ENCODE results near the gene ZSCAN20. TPM values are rescaled to one million over a fixed set of nuclear protein-coding genes. Genes with fewer than 3 reads are reported as not detected.

The ZSCAN20 gene
- total RNA-seq, 2 donors from 2014 or later: 0.65 to 1.8 TPM

GRCh38 chr1:33532936-33533335 is 60.5 kb downstream of the ZSCAN20 start:
- ATAC-seq (no peak), DNase-seq (no peak)
- no peaks in the 10 kb centered on the region for H3K36me3 Mint-ChIP-seq (ENCODE audit: low read depth)
- no peaks in the 10 kb centered on the region for H3K9me3 ChIP-seq (ENCODE audit: control insufficient read depth, low read length, poor library complexity, severe bottlenecking)
- H3K4me3 Mint-ChIP-seq: no peak overlapping the region
- H3K4me1 Mint-ChIP-seq: no peaks in the 10 kb centered on the region
- H3K27me3 Mint-ChIP-seq: peaks cover 48% of the 10 kb centered on the region
- no peak overlapping the region for H3K27ac Mint-ChIP-seq

GRCh38 chr1:33535334-33535733 is 62.9 kb downstream of the ZSCAN20 start:
- ATAC-seq (no peak), DNase-seq (no peak)
- no peak overlapping the region for H3K27ac Mint-ChIP-seq
- no peaks in the 10 kb centered on the region for H3K36me3 Mint-ChIP-seq (ENCODE audit: low read depth)
- H3K4me3 Mint-ChIP-seq: no peak overlapping the region
- H3K4me1 Mint-ChIP-seq: no peaks in the 10 kb centered on the region
- no peaks in the 10 kb centered on the region for H3K9me3 ChIP-seq (ENCODE audit: control insufficient read depth, low read length, poor library complexity, severe bottlenecking)
- H3K27me3 Mint-ChIP-seq: peaks cover 42% of the 10 kb centered on the region

- ATAC-seq (no peak), DNase-seq (no peak)
- no peaks in the 10 kb centered on the region for H3K4me1 Mint-ChIP-seq
- H3K9me3 ChIP-seq (ENCODE audit: control insufficient read depth, low read length, poor library complexity, severe bottlenecking): no peaks in the 10 kb centered on the region
- H3K36me3 Mint-ChIP-seq (ENCODE audit: low read depth): no peaks in the 10 kb centered on the region
- peaks cover 49% of the 10 kb centered on the region for H3K27me3 Mint-ChIP-seq
- no peak overlapping the region for H3K4me3 Mint-ChIP-seq
- H3K27ac Mint-ChIP-seq: no peak overlapping the region
Observed at GRCh38 chr1:33537885-33538284, 65.4 kb downstream of the ZSCAN20 start.

GRCh38 chr1:33541966-33542365 is 69.5 kb downstream of the ZSCAN20 start:
- H3K9me3 ChIP-seq (ENCODE audit: control insufficient read depth, low read length, poor library complexity, severe bottlenecking): no peaks in the 10 kb centered on the region
- H3K4me3 Mint-ChIP-seq: no peak overlapping the region
- H3K27ac Mint-ChIP-seq: no peak overlapping the region
- DNase-seq (no peak), ATAC-seq (no peak)
- peaks cover 38% of the 10 kb centered on the region for H3K27me3 Mint-ChIP-seq
- no peaks in the 10 kb centered on the region for H3K4me1 Mint-ChIP-seq
- peaks cover 3% of the 10 kb centered on the region for H3K36me3 Mint-ChIP-seq (ENCODE audit: low read depth)

Other genes starting within 250 kb of the ZSCAN20 start
- gene ZNF362, start 216.2 kb upstream of the ZSCAN20 start, total RNA-seq: 10 to 100 TPM; 21.3 to 25.2 TPM
- gene A3GALT2, start 151.5 kb upstream of the ZSCAN20 start, total RNA-seq: under 1 TPM in 1 of 2 donors, not detected in 1; 0.37 TPM
- 10 to 100 TPM; 33.0 to 37.0 TPM for gene PHC2, start 41.5 kb upstream of the ZSCAN20 start, total RNA-seq

All from T-helper 17 cell (primary cell).